ENCODE results near the gene POGZ.
A peak's percentile ranks its signal among the peaks of the same experiment; 100 is the strongest.
"Not testable (repeated sequence)": the region's sequence is repeated elsewhere in the genome, so short reads cannot be mapped to it uniquely, and the experiment has no call there.

POGZ gene

DNA sequence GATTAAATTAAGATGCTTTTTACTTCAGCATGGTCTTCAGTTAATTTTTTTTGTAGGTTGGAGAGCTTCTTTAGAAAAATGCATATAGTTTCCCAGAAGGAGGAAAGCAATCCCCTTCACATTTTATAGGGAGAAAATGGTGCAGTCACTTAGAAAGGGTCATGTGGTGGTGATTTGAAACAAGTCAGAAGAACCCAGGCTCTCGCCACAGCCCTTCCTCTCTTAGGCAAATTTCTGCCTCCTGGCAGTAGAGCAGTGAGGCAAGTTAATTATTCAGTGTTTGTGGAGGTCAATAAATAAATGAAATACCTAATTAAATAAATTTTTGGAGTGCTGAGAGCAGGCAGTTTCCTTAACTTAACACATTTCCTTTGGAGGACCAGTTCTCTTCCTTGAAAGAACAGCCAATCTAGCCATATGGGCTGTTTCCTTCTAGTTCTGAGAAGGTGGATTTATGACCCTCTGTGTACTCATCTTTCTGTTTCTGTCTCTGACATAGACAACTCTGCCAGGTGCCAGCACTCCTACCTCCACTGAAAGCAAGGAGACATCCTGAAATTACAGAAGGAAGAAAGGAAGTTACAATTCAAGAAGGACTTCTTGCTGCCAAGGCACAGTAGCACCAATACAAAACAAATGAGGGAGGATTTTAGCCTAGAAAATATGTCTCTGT lies 19.0 kb upstream of the POGZ start:
- DNase-seq (ENCODE audit: low spot score) = no peak

DNA sequence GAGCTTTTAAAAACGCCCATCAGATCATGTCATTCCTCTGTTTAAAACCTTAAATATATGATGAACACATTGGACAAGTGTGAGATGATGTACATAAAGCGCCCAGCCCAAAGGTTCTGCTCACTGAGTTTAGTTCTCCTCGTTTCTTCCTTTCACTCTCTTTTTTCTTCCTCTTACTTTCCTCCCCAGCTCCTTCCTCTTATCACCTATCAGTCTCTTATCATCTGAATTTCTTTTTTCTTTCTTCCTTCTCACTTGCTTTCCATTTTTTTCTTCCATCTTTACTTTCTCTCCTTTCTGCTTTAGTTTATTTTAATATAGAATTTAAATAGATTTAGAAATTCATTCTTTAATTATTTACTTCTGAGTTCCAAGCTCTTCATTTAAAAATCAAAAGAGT lies 17.8 kb upstream of the POGZ start:
- no peak for DNase-seq (ENCODE audit: low spot score)

DNA sequence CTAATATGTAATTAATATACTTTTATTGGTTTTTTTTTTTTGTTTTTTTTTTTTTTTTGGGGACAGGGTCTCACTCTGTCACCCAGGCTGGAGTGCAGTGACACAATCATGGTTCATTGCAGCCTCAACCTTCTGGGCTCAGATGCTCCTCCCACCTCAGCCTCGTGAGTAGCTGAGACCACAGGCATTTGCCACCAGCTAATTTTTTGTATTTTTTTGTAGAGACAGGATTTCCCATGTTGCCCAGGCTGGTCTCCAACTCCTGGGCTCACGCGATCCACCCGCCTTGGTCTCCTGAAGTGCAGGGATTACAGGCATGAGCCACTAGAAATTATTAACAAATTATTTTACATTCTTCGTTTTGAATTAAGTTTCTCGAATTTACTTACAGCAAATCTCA lies 16.8 kb upstream of the POGZ start:
- no peak for DNase-seq (ENCODE audit: low spot score)

DNA sequence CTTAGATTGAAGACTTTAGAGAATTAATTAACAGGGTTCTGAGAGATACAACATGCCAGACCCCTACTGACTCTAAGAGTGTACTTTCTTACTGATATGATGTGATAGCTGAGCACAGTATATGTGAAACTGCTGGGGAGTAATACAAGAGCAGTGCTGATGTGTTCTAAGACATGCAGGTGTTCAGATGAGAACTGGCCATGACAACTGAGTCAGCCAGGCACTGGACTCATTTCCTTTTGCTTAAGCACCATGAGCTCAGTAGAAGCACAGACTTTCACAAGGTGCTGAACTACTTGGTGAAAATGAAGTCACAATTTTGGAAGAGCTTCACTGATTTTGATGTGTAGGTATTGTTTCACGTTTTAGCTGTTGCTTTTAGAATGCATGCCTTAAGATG lies 15.9 kb upstream of the POGZ start:
- DNase-seq (ENCODE audit: low spot score) = no peak

DNA sequence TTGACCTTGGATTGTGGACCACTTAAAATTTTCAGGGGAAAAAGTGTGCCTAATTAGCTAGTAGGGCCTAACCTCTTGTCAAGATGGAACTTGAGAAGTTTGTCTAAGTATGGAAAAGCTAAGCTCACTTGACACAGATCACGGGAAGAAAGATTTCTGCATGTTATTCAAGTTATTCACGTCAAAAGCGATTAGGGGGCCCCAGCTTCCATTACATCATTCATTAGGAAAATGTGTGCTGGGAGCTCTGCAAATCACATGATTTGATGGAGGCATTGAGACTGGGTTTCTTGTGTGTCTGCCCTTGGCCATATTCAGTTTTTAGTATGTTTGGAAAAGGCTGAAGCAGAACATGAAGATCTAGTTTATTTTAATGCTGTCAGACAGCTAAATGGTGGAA lies 15.5 kb upstream of the POGZ start:
- DNase-seq (ENCODE audit: low spot score) = no peak

DNA sequence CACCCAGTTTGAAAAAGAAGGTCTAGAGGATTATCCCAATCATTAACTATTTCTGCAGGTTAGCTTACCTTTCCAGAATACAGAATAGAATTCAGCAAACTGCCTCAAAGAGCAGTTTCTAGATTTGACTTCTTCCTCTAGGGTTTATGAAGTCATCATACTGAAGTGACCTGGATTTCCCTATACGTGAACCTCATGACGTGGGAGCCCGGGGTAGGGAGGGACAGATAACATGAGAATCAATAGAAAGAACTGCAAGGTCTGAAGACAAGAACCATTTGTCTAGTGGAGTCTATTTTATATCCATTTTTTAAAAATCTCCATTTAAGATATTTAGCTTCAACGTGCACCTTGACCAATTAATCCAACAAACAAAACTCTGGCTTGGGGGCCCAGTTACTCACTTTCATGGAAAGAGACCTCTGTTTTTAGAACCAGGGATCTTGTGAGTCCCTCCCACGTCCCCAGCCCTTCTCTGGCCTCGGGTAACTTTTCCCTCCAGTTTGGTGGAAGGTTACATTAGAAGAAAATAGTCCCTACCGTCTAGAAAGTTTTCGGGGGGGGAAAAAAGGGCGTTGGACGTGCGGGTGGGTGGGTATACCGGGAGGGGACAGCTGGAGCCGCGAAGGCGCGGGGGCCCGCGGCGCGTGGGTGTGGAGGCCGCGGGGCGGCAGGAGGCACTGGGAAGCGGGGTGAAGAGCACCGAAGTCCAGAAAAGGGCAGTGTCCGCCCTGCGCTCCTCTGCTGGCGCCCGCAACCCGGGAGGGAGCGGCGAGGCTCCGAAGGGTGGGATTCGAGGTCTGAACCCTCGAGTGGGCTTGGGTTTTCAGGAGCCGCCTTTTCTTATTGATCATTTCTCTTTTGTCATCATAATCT lies 13.8 kb upstream of the POGZ start:
- peak; percentile 57 for DNase-seq (ENCODE audit: low spot score)

DNA sequence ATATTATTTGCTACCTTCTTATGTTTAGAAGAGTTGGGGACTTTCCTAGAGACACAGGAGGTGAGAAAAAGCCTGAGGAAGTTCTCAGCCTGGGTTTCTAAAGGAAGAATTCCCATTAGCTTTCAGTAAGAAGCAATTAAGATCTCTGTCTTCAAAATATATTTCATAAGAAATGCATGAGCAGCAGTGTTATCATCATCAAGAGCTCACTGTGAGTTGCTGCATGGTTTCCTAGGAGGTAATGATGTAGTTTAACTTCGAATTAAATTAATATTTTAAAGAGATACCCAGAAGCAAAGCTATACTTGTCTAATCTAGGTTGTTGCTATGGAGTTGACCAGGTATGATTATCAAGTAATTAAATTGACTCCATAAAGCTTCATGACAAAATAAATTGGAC lies 5.7 kb upstream of the POGZ start:
- DNase-seq (ENCODE audit: low spot score) = no peak

DNA sequence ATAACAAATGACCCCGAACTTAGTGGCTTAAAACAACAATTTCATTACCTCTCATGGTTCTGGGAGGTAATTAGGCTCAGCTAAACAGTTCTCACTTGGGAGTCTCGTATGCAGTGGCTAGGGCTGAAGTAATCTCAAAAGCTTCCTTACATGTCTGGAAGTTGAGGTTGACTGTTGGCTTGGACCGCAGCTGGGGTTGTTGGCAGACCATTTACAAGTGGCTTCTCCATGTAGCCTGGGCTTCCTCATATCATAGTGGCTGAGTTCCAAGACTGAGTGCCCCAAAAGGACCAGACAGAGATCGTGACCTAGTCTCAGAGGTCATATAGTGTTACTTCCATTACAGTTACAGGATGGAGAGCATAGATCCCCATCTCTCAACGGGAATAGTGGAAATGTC lies 2.4 kb upstream of the POGZ start:
- no peak for DNase-seq (ENCODE audit: low spot score)

DNA sequence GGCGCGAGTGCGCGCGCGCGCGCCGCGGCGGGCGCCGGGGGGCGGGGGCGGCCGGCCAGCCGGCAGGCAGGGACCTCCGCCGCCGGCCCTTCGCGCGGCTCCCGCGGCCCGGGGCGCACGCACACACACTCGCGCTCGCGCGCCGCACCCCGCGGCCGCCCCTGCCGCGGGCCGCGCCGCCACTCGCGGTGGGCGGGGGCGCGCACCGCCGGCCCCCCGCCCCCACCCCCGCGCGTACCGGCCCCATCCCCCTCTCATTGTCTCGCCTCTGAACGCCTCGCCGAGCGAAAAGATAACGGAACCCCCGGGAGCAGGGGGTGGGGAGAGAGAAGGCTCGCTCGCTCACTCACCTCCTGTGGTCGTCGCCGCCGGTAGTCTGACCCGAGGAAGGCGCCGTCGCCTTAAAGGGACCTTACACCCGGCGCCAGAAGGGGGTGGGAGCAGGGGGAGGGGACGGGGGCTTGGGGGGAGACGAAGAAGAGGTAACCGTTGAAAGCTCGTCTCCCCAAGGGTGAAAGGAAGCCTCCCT lies 428 bp downstream of the POGZ start:
- peak; percentile 74 for DNase-seq (ENCODE audit: low spot score)

DNA sequence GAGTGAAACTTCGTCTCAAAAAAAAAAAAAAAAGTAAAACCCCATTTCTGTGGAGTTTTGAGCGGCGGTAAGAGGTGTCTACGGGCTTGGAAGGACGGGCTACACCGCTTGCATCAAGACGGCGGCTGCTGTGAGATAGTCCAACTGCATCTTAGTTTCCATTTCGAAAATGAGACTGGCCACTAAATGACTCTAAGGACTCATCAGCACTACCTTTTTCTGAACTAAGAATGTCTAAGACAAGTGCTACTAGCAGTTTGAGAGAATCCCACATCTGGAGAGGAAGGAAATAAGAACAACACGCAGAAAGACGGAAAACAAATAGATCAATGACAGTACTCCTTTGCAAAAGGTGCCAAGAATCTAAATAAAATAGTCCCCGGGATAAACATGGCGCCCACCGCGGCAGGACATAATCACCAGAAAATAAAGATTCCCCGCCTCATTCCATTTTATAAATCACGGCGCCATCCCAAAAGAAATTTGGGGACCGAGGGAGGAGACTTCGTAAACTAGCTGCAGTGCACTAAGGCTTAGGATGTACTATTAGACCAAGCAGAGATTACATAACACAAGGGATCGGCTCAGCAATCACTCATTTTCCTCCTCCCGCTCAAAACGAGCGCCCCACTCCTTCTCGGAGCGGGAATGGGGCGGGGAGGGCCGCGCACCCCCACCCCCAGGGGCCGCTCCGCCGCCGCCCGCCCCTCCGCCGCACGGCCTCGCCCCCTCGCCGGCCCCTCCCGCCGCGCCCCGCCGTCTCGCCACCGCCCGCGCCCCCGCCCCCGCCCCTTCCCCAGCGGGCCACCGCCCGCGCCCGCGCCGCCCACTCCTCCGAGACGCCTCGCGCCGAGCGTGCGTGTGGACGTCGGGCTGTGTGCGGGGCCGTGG lies 1.1 kb downstream of the POGZ start:
- peak; percentile 69 for DNase-seq (ENCODE audit: low spot score)

DNA sequence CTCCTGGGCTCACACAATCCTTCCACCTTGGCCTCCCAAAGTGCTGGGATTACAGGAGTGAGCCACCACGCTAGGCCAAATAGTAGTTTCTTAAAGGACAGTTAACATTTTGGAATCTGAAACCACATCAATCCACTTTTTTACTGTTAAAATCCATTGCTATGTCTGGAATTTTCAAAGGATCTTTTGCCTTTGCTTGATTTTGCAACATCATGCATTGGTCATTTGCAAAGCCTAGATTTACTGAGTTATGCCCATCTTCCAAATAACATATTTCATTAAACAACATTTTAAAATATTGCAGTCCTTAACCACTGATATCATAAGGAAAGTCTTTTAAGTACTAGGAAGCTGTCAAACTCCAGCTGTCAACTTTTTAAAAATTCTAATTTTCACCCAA lies 3.3 kb downstream of the POGZ start:
- DNase-seq (ENCODE audit: low spot score) = no peak

DNA sequence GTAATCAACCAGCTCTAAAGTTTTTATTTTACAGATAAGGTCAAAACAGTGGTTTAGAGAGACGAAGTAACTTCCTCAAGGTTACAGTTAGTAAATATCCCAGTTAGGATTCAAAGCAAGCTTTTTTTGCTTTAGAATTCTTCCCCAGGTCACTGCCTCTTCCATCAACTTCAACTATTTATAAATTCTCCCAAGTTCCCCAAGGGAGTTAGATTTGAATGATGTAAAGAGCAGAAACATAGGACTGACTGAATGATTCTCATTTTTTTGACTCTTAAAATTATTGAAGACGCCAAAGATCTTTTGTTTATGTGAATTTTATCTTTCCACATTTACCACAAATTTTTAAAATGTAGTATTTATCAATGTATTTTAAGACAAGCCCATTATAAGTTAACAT lies 4.1 kb downstream of the POGZ start:
- no peak for DNase-seq (ENCODE audit: low spot score)

DNA sequence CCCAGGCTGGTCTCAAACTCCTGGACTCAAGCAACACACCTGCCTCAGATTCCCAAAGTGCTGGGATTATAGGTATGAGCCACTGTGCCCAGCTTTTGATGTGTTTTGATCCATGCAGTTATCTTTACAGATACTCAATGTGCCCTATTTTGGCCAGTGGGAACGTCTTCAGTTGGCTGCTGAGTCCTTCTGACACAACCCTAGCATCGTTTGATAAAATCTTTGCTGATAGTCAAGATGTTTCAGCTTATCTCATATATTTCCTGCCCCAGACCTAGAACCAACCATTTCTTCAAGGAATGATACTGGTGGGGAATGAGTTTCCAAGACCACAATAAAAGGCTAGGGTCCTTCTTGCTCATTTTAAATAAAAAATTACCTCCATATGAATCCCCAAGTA lies 11.6 kb downstream of the POGZ start:
- DNase-seq (ENCODE audit: low spot score) = no peak

DNA sequence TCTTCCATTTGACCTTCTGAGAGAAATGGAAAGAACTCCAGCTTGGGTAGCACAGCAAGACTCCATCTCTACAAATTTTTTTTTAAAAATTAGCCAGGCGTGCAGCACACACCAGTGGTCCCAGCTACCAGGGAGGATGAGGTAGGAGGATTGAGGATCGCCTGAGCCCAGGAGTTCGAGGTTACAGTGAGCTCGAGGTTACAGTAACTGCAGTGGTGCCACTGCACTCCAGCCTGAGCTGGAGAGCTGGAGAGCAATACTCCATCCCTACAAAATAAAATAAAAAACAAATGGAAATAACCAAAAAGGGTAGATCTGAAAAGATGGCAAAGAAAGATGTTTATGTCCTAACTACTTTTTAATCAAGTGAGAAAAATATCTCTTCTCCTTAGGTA lies 14.5 kb downstream of the POGZ start:
- no peak for DNase-seq (ENCODE audit: low spot score)

DNA sequence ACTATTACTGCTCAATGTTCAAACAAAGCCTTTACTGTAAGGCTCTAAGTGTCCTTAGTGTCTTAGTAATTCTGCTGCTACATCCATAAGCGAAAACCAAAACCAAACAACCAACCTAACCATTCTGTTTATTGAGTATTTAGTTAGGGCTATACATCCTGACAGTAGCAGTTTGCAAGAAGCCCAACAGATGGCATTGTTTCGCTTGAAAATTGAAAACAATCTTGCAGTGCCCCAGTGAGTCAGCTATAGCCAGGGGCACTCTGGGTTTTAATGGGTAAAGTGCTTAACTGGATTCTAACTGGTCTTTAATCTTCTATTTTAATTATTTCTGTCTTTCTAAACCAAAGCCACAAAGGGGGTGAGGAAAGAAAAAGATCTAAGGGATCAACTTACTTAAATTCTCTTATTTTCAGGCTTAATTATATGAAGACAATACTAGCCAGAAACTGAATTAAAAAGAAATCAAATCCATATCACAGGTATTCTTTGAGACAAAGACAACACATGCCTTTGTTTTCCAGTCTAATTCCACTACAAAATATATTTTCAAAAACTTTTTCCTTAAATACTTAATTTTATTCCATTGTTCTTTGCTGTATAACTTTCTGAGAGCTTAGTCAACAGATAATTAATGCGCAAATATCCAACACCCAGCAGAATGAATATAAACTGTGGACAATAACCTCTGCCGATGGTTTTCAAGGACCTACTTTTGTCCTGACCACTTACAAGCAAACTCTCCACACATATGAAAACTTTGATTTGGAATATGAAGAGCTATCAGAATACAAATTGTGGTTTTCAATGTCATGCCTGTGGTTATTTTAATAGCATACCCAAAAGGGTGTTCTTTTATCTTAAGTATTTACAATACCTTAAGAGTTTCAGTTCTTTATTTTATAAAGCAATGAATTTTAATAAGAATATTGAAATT lies 15.2 kb downstream of the POGZ start:
- peak; percentile 68 for DNase-seq (ENCODE audit: low spot score)

DNA sequence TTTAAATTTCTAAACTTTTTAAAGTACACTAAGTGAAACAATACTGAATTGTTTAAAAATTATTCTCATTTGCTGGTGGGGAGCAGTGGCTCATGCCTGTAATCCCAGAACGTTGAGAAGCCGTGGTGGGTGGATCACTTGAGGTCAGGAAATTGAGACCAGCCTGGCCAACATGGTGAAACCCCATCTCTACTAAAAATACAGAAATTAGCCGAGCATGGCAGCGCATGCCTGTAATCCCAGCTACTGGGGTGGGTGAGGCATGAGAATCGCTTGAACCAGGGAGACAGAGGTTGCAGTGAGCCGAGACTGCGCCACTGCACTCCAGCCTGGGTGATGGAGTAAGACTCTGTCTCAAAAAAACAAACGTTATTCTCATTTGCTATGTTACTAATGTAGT lies 21.9 kb downstream of the POGZ start:
- not testable (repeated sequence) for DNase-seq (ENCODE audit: low spot score)

DNA sequence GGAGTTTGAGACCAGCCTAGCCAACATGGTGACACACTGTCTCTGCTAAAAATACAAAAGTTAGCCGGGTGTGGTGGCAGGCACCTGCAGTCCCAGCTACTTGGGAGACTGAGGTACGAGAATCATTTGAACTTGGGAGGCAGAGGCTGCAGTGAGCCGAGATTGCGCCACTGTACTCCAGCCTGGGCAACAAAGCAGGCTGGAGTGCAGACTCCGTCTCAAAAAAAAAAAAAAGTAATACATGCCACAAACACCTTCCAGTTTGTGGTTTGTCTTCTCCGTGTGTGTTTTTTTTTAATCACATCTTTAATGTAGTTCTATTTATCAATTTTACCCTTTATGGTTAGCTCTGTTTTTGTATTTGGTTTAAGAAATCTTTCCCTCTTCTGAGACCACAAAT lies 22.3 kb downstream of the POGZ start:
- DNase-seq (ENCODE audit: low spot score) = no peak

DNA sequence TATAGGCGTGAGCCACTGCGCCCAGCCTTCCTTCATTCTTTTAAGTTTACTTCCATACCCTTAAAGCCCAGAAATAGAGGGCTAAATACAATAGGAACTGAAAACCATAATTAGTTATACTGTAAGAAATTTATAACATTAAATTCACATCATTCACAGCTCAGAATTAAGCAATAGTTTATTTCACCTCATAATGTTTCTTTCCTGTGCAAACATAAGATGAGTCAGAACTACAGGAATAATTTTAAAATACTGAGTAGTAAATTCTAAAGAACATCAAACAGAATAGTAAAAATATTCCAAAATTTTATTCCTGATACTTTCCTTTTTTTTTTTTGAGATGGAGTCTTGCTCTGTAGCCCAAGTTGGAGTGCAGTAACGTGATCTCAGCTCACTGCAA lies 24.1 kb downstream of the POGZ start:
- no peak for DNase-seq (ENCODE audit: low spot score)

DNA sequence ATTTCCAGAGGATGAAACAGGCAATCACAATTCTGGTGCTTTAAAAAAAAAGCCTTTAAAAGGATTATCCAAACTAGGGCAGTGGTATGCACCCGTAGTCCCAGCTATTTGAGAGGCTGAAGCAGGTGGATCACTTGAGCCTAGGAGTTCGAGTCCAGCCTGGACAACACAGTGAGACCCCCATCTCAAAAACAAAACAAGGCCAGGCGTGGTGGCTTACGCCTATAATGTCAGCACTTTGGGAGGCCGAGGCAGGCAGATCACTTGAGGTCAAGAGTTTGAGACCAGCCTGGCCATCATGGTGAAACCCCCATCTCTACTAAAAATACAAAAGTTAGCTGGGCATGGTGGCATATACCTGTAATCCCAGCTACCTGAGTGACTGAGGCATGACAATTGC lies 25.5 kb downstream of the POGZ start:
- DNase-seq (ENCODE audit: low spot score) = not testable (repeated sequence)

DNA sequence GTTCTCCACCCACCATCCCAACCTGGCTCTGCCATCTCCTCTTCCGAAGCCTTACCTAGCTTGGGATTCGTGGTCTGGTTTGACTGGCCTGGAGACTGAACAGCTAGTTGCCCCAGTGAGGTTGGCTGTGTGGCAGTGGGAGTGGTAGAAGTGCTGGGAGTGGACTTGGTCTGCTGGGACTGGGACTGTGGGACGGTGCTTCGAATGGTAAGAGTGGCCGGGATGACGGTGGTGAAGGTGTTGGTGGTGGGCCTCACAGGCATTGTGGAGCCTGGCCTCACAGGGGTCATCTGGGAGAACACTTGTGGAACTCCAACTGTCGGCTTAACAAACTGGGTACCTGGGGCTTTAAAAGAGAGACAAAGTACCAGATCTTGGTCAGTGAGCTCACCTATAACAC lies 31.2 kb downstream of the POGZ start:
- no peak for DNase-seq (ENCODE audit: low spot score)

DNA sequence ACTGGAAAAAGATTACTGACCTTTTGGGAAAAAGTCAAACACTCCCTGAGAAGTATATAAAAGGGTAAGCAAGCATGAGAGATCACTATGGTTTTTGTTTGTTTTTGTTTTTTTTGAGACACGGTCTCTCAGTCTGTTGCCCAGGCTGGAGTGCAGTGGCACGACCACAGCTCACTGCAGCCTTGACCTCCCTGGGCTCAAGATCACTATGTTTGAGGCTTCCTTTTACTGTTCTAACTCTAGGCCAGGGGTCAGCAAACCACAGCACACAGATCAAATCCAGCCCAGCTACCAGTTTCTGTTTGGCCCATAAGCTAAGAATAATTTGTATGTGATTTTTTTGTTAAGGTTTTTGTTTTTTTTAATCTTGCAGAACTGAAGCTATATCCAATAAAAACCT lies 34.2 kb downstream of the POGZ start:
- DNase-seq (ENCODE audit: low spot score) = no peak

All from HuH-7.5 (cell line).